ENCODE data around the gene EPC2. TPM values are rescaled to one million over a fixed set of nuclear protein-coding genes. Genes with fewer than 3 reads are reported as not detected.
"Not testable (repeated sequence)": the region's sequence is repeated elsewhere in the genome, so short reads cannot be mapped to it uniquely, and the experiment has no call there.

EPC2 gene
- total RNA-seq, 3 donors from 2014 or later, result 30.5 to 58.5 (median 44.2) TPM

DNA sequence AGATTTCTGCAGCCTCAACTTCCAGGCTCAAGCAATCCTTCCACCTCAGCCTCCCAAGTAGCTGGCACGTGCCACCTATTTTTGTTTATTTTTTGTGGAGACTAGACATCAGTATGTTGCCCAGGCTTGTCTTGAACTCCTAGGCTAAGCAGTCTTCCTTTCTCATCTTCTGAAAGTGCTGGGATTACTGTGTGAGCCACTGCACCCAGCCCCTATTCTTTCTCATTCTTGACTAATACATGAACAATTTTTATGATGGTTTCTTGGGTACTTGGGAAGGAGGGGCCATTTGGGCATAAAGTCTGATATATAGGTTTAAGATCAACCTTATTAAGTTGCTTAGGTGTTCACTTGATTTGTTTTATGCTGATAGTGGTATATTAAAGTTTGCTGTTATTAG lies 26.2 kb downstream of the EPC2 start:
- intact Hi-C loops (cut with DNase I; ENCODE audit: low total_unique reads), result no loop called here
- Histone ChIP-seq H3K27me3 (no peaks in the 10 kb centered on the region), H3K9me3 (no peaks in the 10 kb centered on the region), H3K4me3 (no peak overlapping the region), H3K36me3 (no peaks in the 10 kb centered on the region), H3K27ac (no peak overlapping the region), H3K4me1 (no peaks in the 10 kb centered on the region)
- DNase-seq (ENCODE audit: low spot score in 2 of 2), result no peak
- TF ChIP-seq POLR2A (IDR thresholded peaks at IDR 0.05), result no peak
- no peak for TF ChIP-seq POLR2AphosphoS5 (IDR thresholded peaks at IDR 0.05)
- TF ChIP-seq, protein P1, sequence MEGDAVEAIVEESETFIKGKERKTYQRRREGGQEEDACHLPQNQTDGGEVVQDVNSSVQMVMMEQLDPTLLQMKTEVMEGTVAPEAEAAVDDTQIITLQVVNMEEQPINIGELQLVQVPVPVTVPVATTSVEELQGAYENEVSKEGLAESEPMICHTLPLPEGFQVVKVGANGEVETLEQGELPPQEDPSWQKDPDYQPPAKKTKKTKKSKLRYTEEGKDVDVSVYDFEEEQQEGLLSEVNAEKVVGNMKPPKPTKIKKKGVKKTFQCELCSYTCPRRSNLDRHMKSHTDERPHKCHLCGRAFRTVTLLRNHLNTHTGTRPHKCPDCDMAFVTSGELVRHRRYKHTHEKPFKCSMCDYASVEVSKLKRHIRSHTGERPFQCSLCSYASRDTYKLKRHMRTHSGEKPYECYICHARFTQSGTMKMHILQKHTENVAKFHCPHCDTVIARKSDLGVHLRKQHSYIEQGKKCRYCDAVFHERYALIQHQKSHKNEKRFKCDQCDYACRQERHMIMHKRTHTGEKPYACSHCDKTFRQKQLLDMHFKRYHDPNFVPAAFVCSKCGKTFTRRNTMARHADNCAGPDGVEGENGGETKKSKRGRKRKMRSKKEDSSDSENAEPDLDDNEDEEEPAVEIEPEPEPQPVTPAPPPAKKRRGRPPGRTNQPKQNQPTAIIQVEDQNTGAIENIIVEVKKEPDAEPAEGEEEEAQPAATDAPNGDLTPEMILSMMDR (IDR thresholded peaks at IDR 0.05), result no peak

DNA sequence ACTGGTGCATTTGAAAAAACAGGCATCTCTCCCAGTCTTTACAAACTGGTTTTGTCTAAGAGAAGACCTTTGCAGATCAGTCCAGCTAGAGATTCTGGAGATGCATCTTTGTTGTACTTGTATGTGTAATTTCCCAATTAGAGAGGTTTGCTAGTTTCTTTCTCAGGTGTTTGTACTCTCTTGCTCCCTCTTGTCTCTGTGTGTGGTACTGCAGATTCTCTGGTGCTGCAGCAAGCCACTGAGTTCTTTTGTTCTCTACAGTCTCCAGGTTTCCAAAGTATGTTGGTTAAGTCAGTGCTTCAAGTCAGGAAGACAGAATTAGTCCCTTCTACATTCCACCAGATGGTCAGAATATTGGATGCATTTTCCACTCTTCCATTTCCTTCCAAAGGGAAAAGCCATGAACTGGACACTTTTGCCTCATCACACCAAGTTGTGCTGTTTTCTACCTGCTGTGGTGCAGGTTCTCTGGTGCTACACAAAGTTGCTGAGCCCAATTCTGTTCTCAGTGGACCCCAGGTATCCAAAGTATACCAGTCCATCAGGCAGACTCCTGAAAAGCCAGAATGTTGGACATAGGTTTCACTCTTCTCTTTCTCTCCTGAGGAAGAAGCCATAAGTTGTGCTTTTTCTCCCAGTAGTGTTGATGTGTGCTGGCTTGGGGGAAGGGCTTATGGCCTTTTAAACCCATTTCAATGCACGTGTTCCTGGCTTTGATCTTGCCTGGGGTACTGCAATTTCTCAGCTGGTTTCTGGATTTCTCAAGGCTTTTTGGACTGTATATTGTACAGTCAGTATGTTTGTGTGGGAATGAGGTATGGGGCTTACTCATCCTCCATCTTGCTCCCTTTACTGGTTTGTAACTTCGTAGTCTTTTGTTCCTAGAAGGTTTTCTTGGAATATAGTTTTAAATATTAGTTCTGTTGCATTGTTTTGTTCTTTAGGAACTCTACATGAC lies 29.8 kb downstream of the EPC2 start:
- H3K4me1 ChIP-seq, result no peaks in the 10 kb centered on the region

DNA sequence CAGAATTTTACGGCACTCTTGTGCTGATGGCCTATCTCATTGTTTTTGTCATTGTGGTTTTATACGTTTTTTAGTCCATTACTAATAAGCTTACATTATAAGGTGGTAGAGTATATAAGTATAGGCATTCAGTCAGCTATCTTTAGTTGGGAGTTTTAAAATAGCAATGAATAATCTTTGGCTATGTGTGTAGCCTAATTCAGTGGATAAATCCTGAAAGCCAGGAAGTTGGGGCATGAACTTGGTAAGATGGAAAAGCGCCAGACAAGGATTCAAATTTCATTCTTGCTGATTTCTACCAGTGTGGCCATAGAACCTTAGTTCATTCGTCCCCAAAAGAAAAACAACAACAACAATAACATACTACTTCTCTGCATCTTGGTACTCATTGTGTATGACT lies 31.2 kb downstream of the EPC2 start:
- Histone ChIP-seq H3K27ac (no peak overlapping the region), H3K27me3 (no peaks in the 10 kb centered on the region), H3K4me1 (no peaks in the 10 kb centered on the region), H3K4me3 (no peak overlapping the region), H3K9me3 (no peaks in the 10 kb centered on the region), H3K36me3 (no peaks in the 10 kb centered on the region)
- TF ChIP-seq POLR2A (IDR thresholded peaks at IDR 0.05) (no peak), POLR2AphosphoS5 (IDR thresholded peaks at IDR 0.05) (no peak)
- TF ChIP-seq, protein P1 (IDR thresholded peaks at IDR 0.05), result no peak
- intact Hi-C loops (cut with DNase I; ENCODE audit: low total_unique reads), result no loop called here
- no peak for DNase-seq (ENCODE audit: low spot score in 2 of 2)

More for the DNA sequence above, 29.8 kb downstream of the EPC2 start:
- Histone ChIP-seq H3K27ac (no peak overlapping the region), H3K36me3 (no peaks in the 10 kb centered on the region), H3K27me3 (no peaks in the 10 kb centered on the region), H3K9me3 (no peaks in the 10 kb centered on the region), H3K4me3 (no peak overlapping the region)
- no peak for DNase-seq (ENCODE audit: low spot score in 2 of 2)
- TF ChIP-seq, protein P1 (IDR thresholded peaks at IDR 0.05), result peak in 2 of 3 donors; percentile 14 to 17
- TF ChIP-seq POLR2AphosphoS5 (IDR thresholded peaks at IDR 0.05), result no peak
- intact Hi-C loops (cut with DNase I; ENCODE audit: low total_unique reads), result no loop called here

DNA sequence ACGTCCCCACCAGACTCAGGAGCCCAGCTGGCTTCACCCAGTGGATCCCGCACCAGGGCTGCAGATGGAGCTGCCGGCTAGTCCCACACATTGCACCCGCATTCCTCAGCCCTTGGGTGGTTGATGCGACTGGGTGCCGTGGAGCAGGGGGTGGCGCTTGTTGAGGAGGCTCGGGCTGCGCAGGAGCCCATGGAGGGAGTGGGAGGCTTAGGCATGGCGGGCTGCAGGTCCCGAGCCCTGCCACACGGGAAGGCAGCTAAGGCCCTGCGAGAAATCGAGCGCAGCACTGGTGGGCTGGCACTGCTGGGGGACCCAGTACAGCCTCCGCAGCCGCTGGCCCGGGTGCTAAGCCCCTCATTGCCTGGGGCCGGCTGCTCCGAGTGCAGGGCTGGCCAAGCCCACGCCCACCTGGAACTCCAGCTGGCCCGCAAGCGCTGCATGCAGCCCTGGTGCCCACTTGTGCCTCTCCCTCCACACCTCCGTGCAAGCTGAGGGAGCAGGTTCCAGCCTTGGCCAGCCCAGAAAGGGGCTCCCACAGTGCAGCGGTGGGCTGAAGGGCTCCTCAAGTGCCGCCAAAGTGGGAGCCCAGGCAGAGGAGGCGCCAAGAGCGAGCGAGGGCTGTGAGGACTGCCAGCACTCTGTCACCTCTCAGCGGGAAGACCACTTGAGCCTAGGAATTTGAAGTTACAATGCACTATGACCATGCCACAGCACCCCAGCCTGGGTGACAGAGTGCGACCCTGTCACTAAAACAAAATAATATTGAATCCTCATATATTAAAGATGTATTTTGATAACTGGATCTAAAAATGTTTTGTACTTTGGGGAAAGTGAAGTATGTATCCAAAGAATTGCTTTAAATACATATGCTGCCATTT lies 34.0 kb downstream of the EPC2 start:
- H3K4me3 ChIP-seq; H3K9me3 ChIP-seq; H3K36me3 ChIP-seq; H3K27ac ChIP-seq; H3K4me1 ChIP-seq; H3K27me3 ChIP-seq; DNase-seq (ENCODE audit: low spot score in 2 of 2); intact Hi-C loops (cut with DNase I; ENCODE audit: low total_unique reads): not testable (repeated sequence)

DNA sequence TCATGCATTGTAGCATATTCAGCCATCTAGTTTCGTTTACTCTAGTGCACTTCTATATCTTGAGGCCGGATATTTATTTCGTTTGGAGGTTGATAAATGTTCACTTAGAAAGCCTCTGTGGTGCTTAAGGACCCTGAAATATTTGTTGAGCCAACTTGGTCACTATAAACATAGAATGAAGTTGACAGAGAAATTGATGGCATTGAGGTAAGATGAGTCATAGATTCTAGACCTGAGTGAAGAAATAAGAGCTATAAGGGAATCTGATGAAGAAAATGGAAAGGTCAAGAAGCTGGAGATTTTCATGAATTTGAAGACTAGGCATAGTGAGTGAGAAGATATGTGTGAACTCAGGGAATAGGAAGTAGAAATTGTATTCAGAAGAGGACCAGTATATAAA lies 35.9 kb downstream of the EPC2 start:
- intact Hi-C loops (cut with DNase I; ENCODE audit: low total_unique reads), result loop anchor here (10.0 kb wide), 1 partner anchor 1386 kb away; no protein-coding TSS in a partner anchor
- TF ChIP-seq POLR2AphosphoS5 (IDR thresholded peaks at IDR 0.05) (no peak), POLR2A (IDR thresholded peaks at IDR 0.05) (no peak)
- TF ChIP-seq, protein P1 (IDR thresholded peaks at IDR 0.05), result no peak
- DNase-seq (ENCODE audit: low spot score in 2 of 2), result no peak

More for the DNA sequence above, 35.9 kb downstream of the EPC2 start:
- H3K9me3 ChIP-seq, result no peaks in the 10 kb centered on the region
- H3K27me3 ChIP-seq, result no peaks in the 10 kb centered on the region
- no peaks in the 10 kb centered on the region for H3K36me3 ChIP-seq
- H3K4me1 ChIP-seq, result no peaks in the 10 kb centered on the region
- no peak overlapping the region for H3K4me3 ChIP-seq
- no peak overlapping the region for H3K27ac ChIP-seq

Data from breast epithelium (tissue), 4 donors.